Spinal cord (tissue), 10 donors: ENCODE data around the gene ULK1. TPM values are rescaled to one million over a fixed set of nuclear protein-coding genes. Genes with fewer than 3 reads are reported as not detected.
A peak's percentile ranks its signal among the peaks of the same experiment; 100 is the strongest.
"Not testable (repeated sequence)": the region's sequence is repeated elsewhere in the genome, so short reads cannot be mapped to it uniquely, and the experiment has no call there.

ENCODE experiments used
- DNase-seq, 6 donors: peaks; one replicate each; pipeline versions ENCODE4 v3.0.0 to v3.0.0-alpha.2; 2013 to 2015; ENCODE audit warnings: low spot score in 6 of 6, low read depth in 4 of 6
- H3K27ac ChIP-seq: one replicate; pipeline ENCODE4 v1.5.1; 2013; ENCODE audit warnings: low read depth, low read length, control low read depth
- H3K27me3 ChIP-seq: one replicate; pipeline ENCODE4 v1.6.1; 2013; ENCODE audit warnings: low read length; ENCODE audit not compliant: control insufficient read depth, insufficient read depth
- H3K36me3 ChIP-seq: one replicate; pipeline ENCODE4 v1.6.1; 2013; ENCODE audit warnings: low read length; ENCODE audit not compliant: control insufficient read depth, insufficient read depth
- H3K4me1 ChIP-seq: one replicate; pipeline ENCODE4 v1.6.1; 2013; ENCODE audit warnings: low read length; ENCODE audit not compliant: control insufficient read depth, insufficient read depth
- H3K4me3 ChIP-seq: one replicate; pipeline ENCODE4 v1.5.1; 2013; ENCODE audit warnings: low read depth, low read length, control low read depth
- H3K9me3 ChIP-seq: one replicate; pipeline ENCODE4 v1.6.1; 2013; ENCODE audit warnings: low read length; ENCODE audit not compliant: control insufficient read depth, insufficient read depth
- WGBS: methylation state at CpG from one replicate; pipeline ENCODE4 v1.1.5; 2013; ENCODE audit warnings: missing lambda C conversion rate; ENCODE audit not compliant: insufficient coverage; 5-methylcytosine and 5-hydroxymethylcytosine counted together
- polyA plus RNA-seq, 2 donors: library from polyadenylated mRNA; unstranded; fragments of 120-200 nt; gene quantifications; one replicate each; pipeline ENCODE4 v1.2.1, GENCODE V29; 2013; ENCODE audit not compliant: insufficient read length in 2 of 2
- total RNA-seq, 2 donors: library from RNA; depleted of rRNA in 1 of 2; stranded (reverse); fragments of 120-200 nt in 1 of 2; fragments of >200 nt in 1 of 2; gene quantifications; one replicate each; pipeline versions ENCODE4 v1.2.3 to v1.2.4, GENCODE V29; 2013 to 2014
- donor health status: healthy.

ULK1 gene
- total and polyA plus RNA-seq, 4 donors = 10.0 to 50.0 (median 24.6) TPM

- WGBS = 96% methylated on average over 7 of the region's 7 CpGs
- Histone ChIP-seq H3K4me3 (no peak overlapping the region), H3K9me3 (no peaks in the 10 kb centered on the region), H3K27me3 (no peaks in the 10 kb centered on the region), H3K36me3 (peaks cover 58% of the 10 kb centered on the region), H3K27ac (no peak overlapping the region), H3K4me1 (no peaks in the 10 kb centered on the region)
- no peak for DNase-seq
Measured at GRCh38 chr12:131941987-131942341, 47.5 kb downstream of the ULK1 start.

- H3K9me3 ChIP-seq = no peaks in the 10 kb centered on the region
- WGBS = 94% methylated on average over 12 of the region's 12 CpGs
- no peaks in the 10 kb centered on the region for H3K27me3 ChIP-seq
- H3K36me3 ChIP-seq = peaks cover 55% of the 10 kb centered on the region
- no peak for DNase-seq
- H3K4me1 ChIP-seq = no peaks in the 10 kb centered on the region
- no peak overlapping the region for H3K27ac ChIP-seq
- no peak overlapping the region for H3K4me3 ChIP-seq
Measured at GRCh38 chr12:131942671-131943070, 48.2 kb downstream of the ULK1 start.

- no peaks in the 10 kb centered on the region for H3K4me1 ChIP-seq
- H3K27me3 ChIP-seq = no peaks in the 10 kb centered on the region
- H3K27ac ChIP-seq = no peak overlapping the region
- no peaks in the 10 kb centered on the region for H3K9me3 ChIP-seq
- H3K4me3 ChIP-seq = no peak overlapping the region
- 96% methylated on average over 7 of the region's 8 CpGs for WGBS
- DNase-seq = no peak
- peaks cover 55% of the 10 kb centered on the region for H3K36me3 ChIP-seq
Measured at GRCh38 chr12:131943389-131943788, 49.0 kb downstream of the ULK1 start.

GRCh38 chr12:131943876-131944275 is 49.5 kb downstream of the ULK1 start:
- WGBS = 89% methylated on average over 6 of the region's 10 CpGs

GRCh38 chr12:131944601-131945251 is 50.3 kb downstream of the ULK1 start:
- Histone ChIP-seq H3K4me1 (peaks cover 3% of the 10 kb centered on the region), H3K27ac (no peak overlapping the region), H3K4me3 (no peak overlapping the region), H3K9me3 (no peaks in the 10 kb centered on the region), H3K27me3 (no peaks in the 10 kb centered on the region), H3K36me3 (peaks cover 47% of the 10 kb centered on the region)
- DNase-seq = no peak
- WGBS = 95% methylated on average over 35 of the region's 35 CpGs

More at GRCh38 chr12:131943876-131944275, 49.5 kb downstream of the ULK1 start:
- no peak overlapping the region for H3K4me3 ChIP-seq
- H3K9me3 ChIP-seq = no peaks in the 10 kb centered on the region
- no peak for DNase-seq
- no peak overlapping the region for H3K27ac ChIP-seq
- no peaks in the 10 kb centered on the region for H3K4me1 ChIP-seq
- peaks cover 50% of the 10 kb centered on the region for H3K36me3 ChIP-seq
- H3K27me3 ChIP-seq = no peaks in the 10 kb centered on the region

- Histone ChIP-seq H3K4me3 (no peak overlapping the region), H3K27me3 (no peaks in the 10 kb centered on the region), H3K4me1 (peaks cover 18% of the 10 kb centered on the region), H3K36me3 (peaks cover 36% of the 10 kb centered on the region), H3K9me3 (no peaks in the 10 kb centered on the region), H3K27ac (no peak overlapping the region)
- 90% methylated on average over 1 of the region's 6 CpGs for WGBS
- no peak for DNase-seq
Measured at GRCh38 chr12:131946757-131947156, 52.3 kb downstream of the ULK1 start.

- no peak for DNase-seq
- H3K27ac ChIP-seq = no peak overlapping the region
- peaks cover 28% of the 10 kb centered on the region for H3K36me3 ChIP-seq
- no peak overlapping the region for H3K4me3 ChIP-seq
- H3K9me3 ChIP-seq = no peaks in the 10 kb centered on the region
- peaks cover 19% of the 10 kb centered on the region for H3K4me1 ChIP-seq
- WGBS = 51% methylated on average over 6 of the region's 8 CpGs
- H3K27me3 ChIP-seq = no peaks in the 10 kb centered on the region
Measured at GRCh38 chr12:131947482-131948027, 53.1 kb downstream of the ULK1 start.

- Histone ChIP-seq H3K4me1 (peaks cover 19% of the 10 kb centered on the region), H3K27ac (no peak overlapping the region), H3K36me3 (peaks cover 22% of the 10 kb centered on the region), H3K27me3 (no peaks in the 10 kb centered on the region), H3K9me3 (no peaks in the 10 kb centered on the region), H3K4me3 (no peak overlapping the region)
- DNase-seq = no peak
- whole genome bisulfite sequencing = no CpG with 5 or more reads among the region's 1 CpG
Measured at GRCh38 chr12:131948166-131948712, 53.8 kb downstream of the ULK1 start.

DNA sequence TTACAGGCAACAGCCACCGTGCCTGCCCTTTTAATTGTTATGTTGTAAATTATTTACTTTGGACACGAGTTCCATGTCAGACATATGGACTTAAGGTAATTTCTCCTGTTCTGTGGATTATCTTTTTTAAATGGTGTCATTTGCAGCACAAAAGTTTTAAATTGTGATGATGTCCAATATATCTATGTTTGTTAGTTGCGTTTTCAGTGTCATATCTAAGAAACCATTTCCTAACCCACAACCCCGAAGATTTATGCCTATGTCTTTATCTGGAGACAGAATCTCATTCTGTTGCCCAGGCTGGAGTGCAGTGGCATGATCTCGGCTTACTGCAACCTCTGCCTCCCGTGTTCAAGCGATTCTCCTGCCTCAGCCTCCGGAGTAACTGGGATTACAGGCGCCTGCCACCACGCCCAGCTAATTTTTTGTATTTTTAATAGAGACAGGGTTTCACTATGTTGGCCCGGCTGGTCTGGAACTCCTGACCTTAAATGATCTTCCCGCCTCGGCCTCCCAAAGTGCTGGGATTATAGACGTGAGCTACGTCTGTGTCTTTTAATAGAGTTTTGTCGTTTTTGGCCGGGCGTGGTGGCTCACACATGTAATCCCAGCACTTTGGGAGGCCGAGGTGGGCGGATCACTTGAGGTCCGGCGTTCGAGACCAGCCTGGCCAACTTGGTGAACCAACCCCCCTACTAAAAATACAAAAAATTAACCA is 54.5 kb downstream of the ULK1 start:
- not testable (repeated sequence) for DNase-seq, H3K9me3 ChIP-seq, H3K27me3 ChIP-seq
- Histone ChIP-seq H3K27ac (peak overlapping the region; percentile 33), H3K36me3 (peaks cover 15% of the 10 kb centered on the region), H3K4me3 (peak overlapping the region; percentile 48), H3K4me1 (peaks cover 19% of the 10 kb centered on the region)
- 60% methylated on average over 10 of the region's 23 CpGs for WGBS
